ENCODE data around the gene FBXW10B. TPM values are rescaled to one million over a fixed set of nuclear protein-coding genes. Genes with fewer than 3 reads are reported as not detected.
"Not testable (repeated sequence)": the region's sequence is repeated elsewhere in the genome, so short reads cannot be mapped to it uniquely, and the experiment has no call there.

Gene FBXW10B
- total and polyA plus RNA-seq, 4 donors = 0.10 to 0.59 (median 0.42) TPM; not detected in 1

GRCh38 chr17:15645942-15646312 is 26.4 kb upstream of the FBXW10B start:
- not testable (repeated sequence) for DNase-seq (ENCODE audit: low spot score); H3K9ac ChIP-seq (ENCODE audit: low read depth in 1 of 2, low read length in 2 of 2); H3K36me3 ChIP-seq (ENCODE audit: control insufficient read depth in 4 of 4, insufficient read depth in 3 of 4, low read depth in 1 of 4, low read length in 3 of 4)

DNA sequence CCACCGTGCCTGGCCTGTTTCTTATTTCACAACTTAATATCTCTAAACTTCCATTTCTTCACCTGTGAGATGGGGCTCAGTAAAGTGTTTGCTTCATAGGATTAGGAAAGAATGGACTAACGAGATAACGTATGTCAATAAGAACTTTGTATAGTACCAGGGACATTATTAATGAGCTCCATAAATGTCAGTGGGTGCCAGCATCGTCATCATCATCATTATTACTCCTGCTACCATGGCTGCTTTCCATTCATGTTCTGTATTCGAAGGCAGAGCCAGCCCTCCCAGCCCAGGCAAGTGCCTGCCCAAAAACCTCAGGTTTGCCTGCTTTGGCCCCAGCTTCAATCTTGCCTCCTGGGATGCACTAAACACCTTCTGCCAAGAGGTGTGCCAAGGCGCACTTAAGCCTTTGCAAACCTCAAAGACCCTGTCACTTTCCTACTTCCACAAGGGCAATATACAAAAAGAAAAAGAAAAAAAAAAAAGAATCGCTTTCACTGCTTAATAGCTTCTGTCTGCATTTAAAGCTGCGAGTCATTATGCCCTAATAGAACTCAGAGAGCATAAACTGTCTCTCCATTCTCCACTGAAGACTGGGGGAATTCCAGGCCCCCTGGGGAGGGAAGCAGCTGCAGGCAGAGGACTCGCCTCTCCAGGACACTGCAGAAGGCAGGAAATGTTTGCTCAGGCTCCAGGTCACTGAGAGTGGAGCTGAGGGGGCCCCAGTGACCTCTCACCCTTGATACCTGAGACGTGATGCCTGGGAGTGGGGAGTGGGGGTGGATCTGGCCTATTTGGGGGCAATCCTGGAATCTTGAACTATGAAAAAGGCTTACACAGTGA is 25.8 kb upstream of the FBXW10B start:
- H3K27ac ChIP-seq (ENCODE audit: low read depth in 1 of 2, low read length in 2 of 2); H3K9ac ChIP-seq (ENCODE audit: low read depth in 1 of 2, low read length in 2 of 2); H3K4me1 ChIP-seq (ENCODE audit: control insufficient read depth in 4 of 4, insufficient read depth in 4 of 4, low read length in 3 of 4); H3K36me3 ChIP-seq (ENCODE audit: control insufficient read depth in 4 of 4, insufficient read depth in 3 of 4, low read depth in 1 of 4, low read length in 3 of 4); H3K4me3 ChIP-seq (ENCODE audit: low read depth in 1 of 3, low read length in 3 of 3); H3K27me3 ChIP-seq (ENCODE audit: control insufficient read depth in 4 of 4, insufficient read depth in 4 of 4, low read length in 3 of 4); H3K9me3 ChIP-seq (ENCODE audit: control insufficient read depth in 4 of 4, low read length in 3 of 4); DNase-seq (ENCODE audit: low spot score): not testable (repeated sequence)
- WGBS = 69% methylated on average over 10 of the region's 10 CpGs

More at GRCh38 chr17:15645942-15646312, 26.4 kb upstream of the FBXW10B start:
- H3K27me3 ChIP-seq (ENCODE audit: control insufficient read depth in 4 of 4, insufficient read depth in 4 of 4, low read length in 3 of 4); H3K9me3 ChIP-seq (ENCODE audit: control insufficient read depth in 4 of 4, low read length in 3 of 4); H3K4me1 ChIP-seq (ENCODE audit: control insufficient read depth in 4 of 4, insufficient read depth in 4 of 4, low read length in 3 of 4); H3K27ac ChIP-seq (ENCODE audit: low read depth in 1 of 2, low read length in 2 of 2); H3K4me3 ChIP-seq (ENCODE audit: low read depth in 1 of 3, low read length in 3 of 3): not testable (repeated sequence)
- 77% methylated on average over 5 of the region's 5 CpGs for WGBS

- DNase-seq (ENCODE audit: low spot score); H3K36me3 ChIP-seq (ENCODE audit: control insufficient read depth in 4 of 4, insufficient read depth in 3 of 4, low read depth in 1 of 4, low read length in 3 of 4); H3K4me1 ChIP-seq (ENCODE audit: control insufficient read depth in 4 of 4, insufficient read depth in 4 of 4, low read length in 3 of 4); H3K27me3 ChIP-seq (ENCODE audit: control insufficient read depth in 4 of 4, insufficient read depth in 4 of 4, low read length in 3 of 4); H3K4me3 ChIP-seq (ENCODE audit: low read depth in 1 of 3, low read length in 3 of 3); H3K9ac ChIP-seq (ENCODE audit: low read depth in 1 of 2, low read length in 2 of 2); H3K27ac ChIP-seq (ENCODE audit: low read depth in 1 of 2, low read length in 2 of 2); H3K9me3 ChIP-seq (ENCODE audit: control insufficient read depth in 4 of 4, low read length in 3 of 4): not testable (repeated sequence)
- 96% methylated on average over 2 of the region's 12 CpGs for WGBS
Observed at GRCh38 chr17:15642505-15643251, 23.2 kb upstream of the FBXW10B start.

GRCh38 chr17:15642014-15642413 is 22.5 kb upstream of the FBXW10B start:
- DNase-seq (ENCODE audit: low spot score); H3K27me3 ChIP-seq (ENCODE audit: control insufficient read depth in 4 of 4, insufficient read depth in 4 of 4, low read length in 3 of 4); H3K27ac ChIP-seq (ENCODE audit: low read depth in 1 of 2, low read length in 2 of 2); H3K9ac ChIP-seq (ENCODE audit: low read depth in 1 of 2, low read length in 2 of 2); H3K9me3 ChIP-seq (ENCODE audit: control insufficient read depth in 4 of 4, low read length in 3 of 4); H3K36me3 ChIP-seq (ENCODE audit: control insufficient read depth in 4 of 4, insufficient read depth in 3 of 4, low read depth in 1 of 4, low read length in 3 of 4); H3K4me1 ChIP-seq (ENCODE audit: control insufficient read depth in 4 of 4, insufficient read depth in 4 of 4, low read length in 3 of 4); H3K4me3 ChIP-seq (ENCODE audit: low read depth in 1 of 3, low read length in 3 of 3): not testable (repeated sequence)
- 95% methylated on average over 4 of the region's 4 CpGs for WGBS

DNA sequence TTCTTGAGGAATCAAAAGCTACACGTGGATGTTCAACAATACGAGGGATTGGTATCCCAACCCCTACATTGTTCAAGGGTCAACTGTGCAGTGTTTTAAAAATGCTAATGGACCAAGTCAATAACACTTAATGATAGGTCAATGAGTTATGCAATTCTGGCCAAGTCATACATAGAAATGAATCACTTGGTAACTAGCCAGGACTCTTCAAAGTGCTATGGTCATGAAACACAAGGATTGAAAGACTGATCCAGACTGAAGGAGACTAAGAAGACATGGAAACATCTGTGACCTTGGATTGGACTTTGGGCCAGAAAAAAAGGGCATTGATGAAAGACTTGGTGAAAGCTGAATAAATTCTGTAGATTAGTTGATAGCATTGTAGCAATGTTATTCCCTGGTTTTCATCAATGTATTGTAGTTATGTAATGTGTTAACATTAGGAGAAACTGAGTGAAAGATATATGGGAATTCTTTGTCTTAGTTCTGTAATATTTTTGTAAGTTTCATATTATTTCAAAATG is 11.5 kb upstream of the FBXW10B start:
- DNase-seq (ENCODE audit: low spot score); H3K4me3 ChIP-seq (ENCODE audit: low read depth in 1 of 3, low read length in 3 of 3); H3K27me3 ChIP-seq (ENCODE audit: control insufficient read depth in 4 of 4, insufficient read depth in 4 of 4, low read length in 3 of 4); H3K9ac ChIP-seq (ENCODE audit: low read depth in 1 of 2, low read length in 2 of 2); H3K36me3 ChIP-seq (ENCODE audit: control insufficient read depth in 4 of 4, insufficient read depth in 3 of 4, low read depth in 1 of 4, low read length in 3 of 4); H3K4me1 ChIP-seq (ENCODE audit: control insufficient read depth in 4 of 4, insufficient read depth in 4 of 4, low read length in 3 of 4); H3K9me3 ChIP-seq (ENCODE audit: control insufficient read depth in 4 of 4, low read length in 3 of 4); H3K27ac ChIP-seq (ENCODE audit: low read depth in 1 of 2, low read length in 2 of 2): not testable (repeated sequence)
- WGBS = 92% methylated on average over 2 of the region's 2 CpGs

DNA sequence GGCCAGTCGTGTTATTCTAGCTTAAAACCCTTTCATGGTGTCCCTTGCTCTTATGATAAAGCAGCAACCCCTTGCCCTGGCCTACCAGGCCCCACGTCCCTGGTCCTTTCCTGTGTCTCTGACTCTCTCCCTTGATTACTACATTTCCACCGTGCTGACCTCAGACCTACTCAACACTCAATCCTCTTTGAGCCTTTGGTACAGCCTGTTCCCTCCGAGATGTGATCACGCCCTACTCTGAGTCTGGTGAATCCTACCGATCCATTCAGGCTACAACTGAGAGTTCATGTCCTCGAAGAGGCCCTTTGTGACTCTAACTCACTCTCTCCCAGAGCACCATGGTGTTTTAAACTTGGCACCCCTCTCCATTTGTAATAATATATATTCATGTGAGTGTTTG is 10.5 kb upstream of the FBXW10B start:
- H3K4me3 ChIP-seq (ENCODE audit: low read depth in 1 of 3, low read length in 3 of 3); H3K4me1 ChIP-seq (ENCODE audit: control insufficient read depth in 4 of 4, insufficient read depth in 4 of 4, low read length in 3 of 4); H3K27me3 ChIP-seq (ENCODE audit: control insufficient read depth in 4 of 4, insufficient read depth in 4 of 4, low read length in 3 of 4); DNase-seq (ENCODE audit: low spot score); H3K36me3 ChIP-seq (ENCODE audit: control insufficient read depth in 4 of 4, insufficient read depth in 3 of 4, low read depth in 1 of 4, low read length in 3 of 4); H3K9me3 ChIP-seq (ENCODE audit: control insufficient read depth in 4 of 4, low read length in 3 of 4); H3K9ac ChIP-seq (ENCODE audit: low read depth in 1 of 2, low read length in 2 of 2); H3K27ac ChIP-seq (ENCODE audit: low read depth in 1 of 2, low read length in 2 of 2): not testable (repeated sequence)
- WGBS = 94% methylated on average over 7 of the region's 7 CpGs

GRCh38 chr17:15623661-15624209 is 4.2 kb upstream of the FBXW10B start:
- H3K9me3 ChIP-seq (ENCODE audit: control insufficient read depth in 4 of 4, low read length in 3 of 4); H3K4me1 ChIP-seq (ENCODE audit: control insufficient read depth in 4 of 4, insufficient read depth in 4 of 4, low read length in 3 of 4); H3K27me3 ChIP-seq (ENCODE audit: control insufficient read depth in 4 of 4, insufficient read depth in 4 of 4, low read length in 3 of 4); H3K9ac ChIP-seq (ENCODE audit: low read depth in 1 of 2, low read length in 2 of 2); DNase-seq (ENCODE audit: low spot score); H3K27ac ChIP-seq (ENCODE audit: low read depth in 1 of 2, low read length in 2 of 2); H3K36me3 ChIP-seq (ENCODE audit: control insufficient read depth in 4 of 4, insufficient read depth in 3 of 4, low read depth in 1 of 4, low read length in 3 of 4); H3K4me3 ChIP-seq (ENCODE audit: low read depth in 1 of 3, low read length in 3 of 3): not testable (repeated sequence)
- WGBS = 89% methylated on average over 3 of the region's 3 CpGs

DNA sequence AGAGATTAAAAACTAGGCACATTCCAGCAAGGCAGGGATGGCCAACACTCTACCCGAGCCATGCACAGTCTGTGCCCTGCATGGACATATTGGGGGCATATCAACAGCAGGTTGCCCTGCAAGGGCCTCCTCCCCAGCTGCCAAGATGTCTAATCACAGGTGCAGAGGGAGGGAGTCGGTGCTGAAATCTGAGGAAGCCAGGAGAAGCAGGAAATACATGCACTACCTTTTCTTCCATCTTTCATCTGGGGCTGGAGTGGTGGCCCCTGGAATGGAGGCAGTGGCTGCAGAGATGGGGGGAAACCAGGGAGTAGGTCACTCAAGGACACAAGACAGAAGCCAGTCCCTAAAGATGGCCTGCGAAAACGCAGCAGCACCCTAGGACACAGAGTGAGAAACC is 3.8 kb upstream of the FBXW10B start:
- WGBS = 91% methylated on average over 3 of the region's 4 CpGs
- H3K27ac ChIP-seq (ENCODE audit: low read depth in 1 of 2, low read length in 2 of 2); DNase-seq (ENCODE audit: low spot score); H3K9ac ChIP-seq (ENCODE audit: low read depth in 1 of 2, low read length in 2 of 2); H3K36me3 ChIP-seq (ENCODE audit: control insufficient read depth in 4 of 4, insufficient read depth in 3 of 4, low read depth in 1 of 4, low read length in 3 of 4); H3K4me3 ChIP-seq (ENCODE audit: low read depth in 1 of 3, low read length in 3 of 3); H3K9me3 ChIP-seq (ENCODE audit: control insufficient read depth in 4 of 4, low read length in 3 of 4); H3K27me3 ChIP-seq (ENCODE audit: control insufficient read depth in 4 of 4, insufficient read depth in 4 of 4, low read length in 3 of 4); H3K4me1 ChIP-seq (ENCODE audit: control insufficient read depth in 4 of 4, insufficient read depth in 4 of 4, low read length in 3 of 4): not testable (repeated sequence)

All from liver (tissue), 9 donors.